Measurements from ENCODE around the gene SIGLEC6. TPM values are rescaled to one million over a fixed set of nuclear protein-coding genes. Genes with fewer than 3 reads are reported as not detected.

SIGLEC6 gene
- polyA plus RNA-seq, 3 donors: 0.04 TPM; not detected in 2

DNA sequence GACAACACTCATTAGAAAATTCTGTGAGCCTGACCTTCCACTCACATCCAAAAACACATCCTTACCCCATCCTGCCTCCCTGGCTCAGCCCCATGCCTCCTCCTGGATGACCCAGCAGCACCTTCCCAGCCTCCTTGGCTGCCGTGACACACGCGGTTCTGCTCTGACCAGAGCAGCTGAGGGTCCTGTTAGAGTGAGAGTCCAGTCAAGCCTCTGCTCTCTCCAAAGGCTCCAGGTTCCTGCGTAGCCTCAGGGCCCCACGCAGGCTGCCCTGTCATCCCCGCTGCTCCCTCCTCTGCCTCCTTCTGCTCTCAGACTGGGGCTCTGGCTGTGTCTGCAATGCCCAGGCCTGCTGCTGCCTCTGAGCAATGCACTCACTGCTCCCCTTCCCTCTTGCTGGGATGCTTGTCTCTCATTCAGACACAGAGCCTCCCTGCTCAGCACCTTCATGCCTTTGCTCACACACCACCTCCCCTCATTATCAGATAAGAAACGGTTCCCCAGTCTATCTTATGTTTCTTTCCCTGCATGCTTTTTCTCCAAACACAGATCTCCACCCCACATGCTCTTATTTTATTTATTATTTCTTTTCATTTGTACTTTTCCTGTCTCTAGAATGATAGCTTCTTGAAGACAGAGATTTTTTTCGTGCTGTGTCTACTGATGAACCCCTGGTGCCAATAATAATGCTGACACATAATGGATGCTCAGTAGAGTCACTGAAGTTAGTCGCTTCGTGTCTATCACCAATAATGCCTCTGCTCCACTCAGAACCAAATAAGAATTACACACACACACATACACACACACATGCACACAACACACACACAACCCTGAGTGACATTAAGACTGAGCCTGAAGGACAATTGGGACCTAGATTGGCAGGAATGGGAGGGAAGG, 10.2 kb upstream of the SIGLEC6 start:
- Histone ChIP-seq H3K4me3 (replicated peaks in 1 of 3; ENCODE audit: low read depth in 2 of 3, low read length in 3 of 3) (no peak overlapping the region), H3K4me2 (replicated peaks; ENCODE audit: extremely low read depth, low read length, poor library complexity, severe bottlenecking) (no peak overlapping the region), H3K36me3 (replicated peaks in 1 of 2; ENCODE audit: control insufficient read depth in 1 of 2, insufficient read depth in 2 of 2, low read length in 2 of 2) (no peaks in the 10 kb centered on the region), H3K9me3 (replicated peaks in 1 of 2; ENCODE audit: control insufficient read depth in 1 of 2, insufficient read depth in 1 of 2, low read length in 2 of 2) (no peaks in the 10 kb centered on the region), H3K79me2 (ENCODE audit: insufficient read depth, low read length) (no peaks in the 10 kb centered on the region), H3K9ac (ENCODE audit: insufficient read depth, low read length, poor library complexity, severe bottlenecking) (no peak overlapping the region), H3K27ac (ENCODE audit: low read depth in 1 of 2, low read length in 2 of 2) (no peak overlapping the region), H2AFZ (ENCODE audit: insufficient read depth, low read depth, low read length, poor library complexity, severe bottlenecking) (no peak overlapping the region), H4K20me1 (ENCODE audit: insufficient read depth, low read length) (no peaks in the 10 kb centered on the region), H3K27me3 (ENCODE audit: control insufficient read depth in 2 of 2, insufficient read depth in 2 of 2, low read length in 2 of 2) (peaks cover 7 to 37% of the 10 kb centered on the region in 2 donors), H3K4me1 (ENCODE audit: control insufficient read depth in 1 of 2, insufficient read depth in 2 of 2, low read length in 2 of 2) (peaks cover 12 to 13% of the 10 kb centered on the region in 2 donors)
- H3K4me1 Mint-ChIP-seq: peaks cover 16% of the 10 kb centered on the region
- H3K27ac Mint-ChIP-seq: no peak overlapping the region
- TF ChIP-seq CTCF (IDR thresholded peaks at IDR 0.05): no peak
- peaks cover 0 to 10% (median 0%) of the 10 kb centered on the region in 7 donors for H3K9me3 Mint-ChIP-seq
- peaks cover 44 to 66% (median 57%) of the 10 kb centered on the region in 3 donors for H3K27me3 Mint-ChIP-seq (ENCODE audit: low read depth in 3 of 3)
- peaks cover 0 to 4% of the 10 kb centered on the region in 2 donors for H3K36me3 Mint-ChIP-seq
- intact Hi-C loops (cut with micrococcal nuclease): no loop called here
- DNase-seq: no peak
- whole genome bisulfite sequencing (ENCODE audit: insufficient coverage): 92% methylated on average over 8 of the region's 10 CpGs
- H3K4me3 Mint-ChIP-seq: peak overlapping the region in 1 of 2 donors; percentile 74

- H3K4me3 ChIP-seq (replicated peaks in 1 of 3; ENCODE audit: low read depth in 2 of 3, low read length in 3 of 3): no peak overlapping the region
- peaks cover 7 to 25% of the 10 kb centered on the region in 2 donors for H3K27me3 ChIP-seq (ENCODE audit: control insufficient read depth in 2 of 2, insufficient read depth in 2 of 2, low read length in 2 of 2)
- Mint-ChIP-seq H3K9me3 (peaks cover 0 to 10% (median 0%) of the 10 kb centered on the region in 7 donors), H3K36me3 (peaks cover 0 to 4% of the 10 kb centered on the region in 2 donors), H3K4me1 (no peaks in the 10 kb centered on the region), H3K27me3 (ENCODE audit: low read depth in 3 of 3) (peaks cover 31 to 49% (median 48%) of the 10 kb centered on the region in 3 donors), H3K27ac (no peak overlapping the region), H3K4me3 (no peak overlapping the region)
- no peaks in the 10 kb centered on the region for H3K9me3 ChIP-seq (replicated peaks in 1 of 2; ENCODE audit: control insufficient read depth in 1 of 2, insufficient read depth in 1 of 2, low read length in 2 of 2)
- intact Hi-C loops (cut with micrococcal nuclease): no loop called here
- no peaks in the 10 kb centered on the region for H3K79me2 ChIP-seq (ENCODE audit: insufficient read depth, low read length)
- TF ChIP-seq CTCF (IDR thresholded peaks at IDR 0.05): no peak
- no peak overlapping the region for H3K9ac ChIP-seq (ENCODE audit: insufficient read depth, low read length, poor library complexity, severe bottlenecking)
- H3K36me3 ChIP-seq (replicated peaks in 1 of 2; ENCODE audit: control insufficient read depth in 1 of 2, insufficient read depth in 2 of 2, low read length in 2 of 2): no peaks in the 10 kb centered on the region
- no peaks in the 10 kb centered on the region for H3K4me1 ChIP-seq (ENCODE audit: control insufficient read depth in 1 of 2, insufficient read depth in 2 of 2, low read length in 2 of 2)
- no peak overlapping the region for H3K27ac ChIP-seq (ENCODE audit: low read depth in 1 of 2, low read length in 2 of 2)
- DNase-seq: no peak
- H4K20me1 ChIP-seq (ENCODE audit: insufficient read depth, low read length): no peaks in the 10 kb centered on the region
- no peak overlapping the region for H3K4me2 ChIP-seq (replicated peaks; ENCODE audit: extremely low read depth, low read length, poor library complexity, severe bottlenecking)
- H2AFZ ChIP-seq (ENCODE audit: insufficient read depth, low read depth, low read length, poor library complexity, severe bottlenecking): no peak overlapping the region
- 100% methylated on average over 3 of the region's 4 CpGs for WGBS (ENCODE audit: insufficient coverage)
Measured at GRCh38 chr19:51539821-51540366, 8.4 kb upstream of the SIGLEC6 start.
